Adrenal gland (tissue), 5 donors: ENCODE data around the gene ADAMTS8.

Experiments used
- CTCF ChIP-seq, 6 experiments: fragments of 450-650 bp in 4 of 6; fragments of 200-600 bp in 2 of 6; sonication (generic) in 1 of 6; IDR thresholded peaks; 1 replicate in 5 of 6; 2 replicates in 1 of 6; pipeline versions ENCODE4 v1.5.1 to v1.8.0; 2016 to 2021; ENCODE audit warnings: antibody characterized with exemption in 6 of 6, mild to moderate bottlenecking in 2 of 6, moderate library complexity in 1 of 6
- POLR2A ChIP-seq, 2 donors: fragments of 450-650 bp; IDR thresholded peaks; one replicate each; pipeline ENCODE4 v1.6.1; 2017; ENCODE audit warnings: antibody characterized with exemption in 2 of 2, mild to moderate bottlenecking in 2 of 2, moderate library complexity in 1 of 2
- donor health status: DM: no; HTN: no; CAD: no.

- TF ChIP-seq POLR2A (IDR thresholded peaks at IDR 0.05) (no peak), CTCF (IDR thresholded peaks at IDR 0.05) (no peak)
Measured at GRCh38 chr11:130413405-130414106, 14.9 kb downstream of the ADAMTS8 start.
